Measurements from ENCODE around the gene SNX5.
A peak's percentile ranks its signal among the peaks of the same experiment; 100 is the strongest.

Gene SNX5

GRCh38 chr20:17902531-17903083, 66.0 kb downstream of the SNX5 start:
- no peak for FAIRE-seq
- no peak for DNase-seq (ENCODE audit: insufficient read length, low spot score)
- no peak for TF ChIP-seq CTCF (IDR thresholded peaks at IDR 0.05; ENCODE audit: insufficient read depth, missing control alignments)

- FAIRE-seq (no peak), DNase-seq (ENCODE audit: insufficient read length, low spot score) (no peak)
- TF ChIP-seq CTCF (IDR thresholded peaks at IDR 0.05; ENCODE audit: insufficient read depth, missing control alignments), result no peak
Measured at GRCh38 chr20:17901971-17902370, 66.6 kb downstream of the SNX5 start.

- no peak for FAIRE-seq
- peak; percentile 77 for TF ChIP-seq CTCF (IDR thresholded peaks at IDR 0.05; ENCODE audit: insufficient read depth, missing control alignments)
- no peak for DNase-seq (ENCODE audit: insufficient read length, low spot score)
Measured at GRCh38 chr20:17898548-17898994, 70.0 kb downstream of the SNX5 start.

GRCh38 chr20:17897566-17898307, 70.9 kb downstream of the SNX5 start:
- FAIRE-seq (no peak), DNase-seq (ENCODE audit: insufficient read length, low spot score) (no peak)
- no peak for TF ChIP-seq CTCF (IDR thresholded peaks at IDR 0.05; ENCODE audit: insufficient read depth, missing control alignments)

- no peak for FAIRE-seq
- DNase-seq (ENCODE audit: insufficient read length, low spot score), result no peak
- TF ChIP-seq CTCF (IDR thresholded peaks at IDR 0.05; ENCODE audit: insufficient read depth, missing control alignments), result no peak
Measured at GRCh38 chr20:17896771-17897369, 71.7 kb downstream of the SNX5 start.

GRCh38 chr20:17896193-17896723, 72.3 kb downstream of the SNX5 start:
- DNase-seq (ENCODE audit: insufficient read length, low spot score) (no peak), FAIRE-seq (no peak)
- no peak for TF ChIP-seq CTCF (IDR thresholded peaks at IDR 0.05; ENCODE audit: insufficient read depth, missing control alignments)

Measured in D721Med (cell line).